GM11168 (cell line): Measurements from ENCODE around the gene SLC25A24.
"Not testable (repeated sequence)": the region's sequence is repeated elsewhere in the genome, so short reads cannot be mapped to it uniquely, and the experiment has no call there.

Source experiments
- in situ Hi-C: fragments of 300-500 bp; cut with MboI; formaldehyde crosslinking; loops from one replicate; pipeline ENCODE4 v1.12.0; 2022; ENCODE audit warnings: low sequenced_read_pairs; ENCODE audit not compliant: unreplicated experiment

SLC25A24 gene

DNA sequence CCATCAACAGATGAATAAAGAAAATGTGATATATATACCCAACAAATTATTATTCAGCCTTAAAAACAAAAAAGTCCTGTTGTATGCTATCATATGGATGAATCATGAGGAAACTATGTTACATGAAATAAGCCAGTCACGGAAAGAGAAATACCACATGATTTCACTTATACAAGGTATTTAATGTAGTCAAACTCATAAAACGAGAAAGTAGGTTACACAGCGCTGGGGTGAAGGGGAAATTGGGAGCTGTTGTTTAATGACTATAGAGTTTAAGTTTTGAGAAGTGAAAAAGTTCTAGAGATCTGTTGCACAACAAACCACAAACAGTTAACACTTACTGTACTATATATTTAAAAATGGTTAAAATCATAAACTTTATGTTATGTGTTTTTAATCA, 58.5 kb downstream of the SLC25A24 start:
- in situ Hi-C loops, result no loop called here

DNA sequence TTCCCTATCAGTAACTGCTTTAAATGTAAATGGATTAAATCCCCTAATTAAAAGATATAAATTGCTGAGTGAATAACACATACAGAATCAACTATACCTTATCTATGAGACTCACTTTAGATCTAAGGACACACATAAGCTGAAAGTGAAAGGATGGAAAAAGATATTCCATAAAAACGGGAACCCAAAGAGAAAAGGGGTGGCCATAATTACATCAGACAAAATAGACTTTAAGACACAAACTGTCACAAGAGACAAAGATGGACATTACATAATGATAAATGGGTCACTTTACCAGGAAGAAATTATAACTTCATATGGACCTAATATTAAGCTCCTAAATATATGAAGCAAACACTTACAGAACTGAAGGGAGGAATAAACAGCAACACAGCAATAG, 59.2 kb downstream of the SLC25A24 start:
- in situ Hi-C loops, result no loop called here

DNA sequence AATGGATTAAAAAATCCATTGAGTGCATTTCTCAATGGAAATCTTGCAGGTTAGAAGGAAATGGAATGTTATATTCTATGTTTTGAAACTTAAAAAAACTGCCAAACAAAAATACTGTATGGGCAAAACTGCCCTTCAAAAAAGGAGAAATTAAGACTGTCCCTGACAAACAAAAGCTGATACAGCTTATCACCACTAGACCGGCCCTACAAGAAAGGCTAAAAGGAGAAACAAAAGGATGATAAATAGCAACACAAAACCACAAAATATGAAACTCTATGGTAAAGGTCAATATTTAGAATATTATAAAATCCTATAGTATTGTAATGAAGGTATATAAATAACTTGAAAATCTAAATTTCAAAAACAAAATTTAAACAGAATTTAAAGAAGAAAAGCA, 60.0 kb downstream of the SLC25A24 start:
- in situ Hi-C loops, result no loop called here

DNA sequence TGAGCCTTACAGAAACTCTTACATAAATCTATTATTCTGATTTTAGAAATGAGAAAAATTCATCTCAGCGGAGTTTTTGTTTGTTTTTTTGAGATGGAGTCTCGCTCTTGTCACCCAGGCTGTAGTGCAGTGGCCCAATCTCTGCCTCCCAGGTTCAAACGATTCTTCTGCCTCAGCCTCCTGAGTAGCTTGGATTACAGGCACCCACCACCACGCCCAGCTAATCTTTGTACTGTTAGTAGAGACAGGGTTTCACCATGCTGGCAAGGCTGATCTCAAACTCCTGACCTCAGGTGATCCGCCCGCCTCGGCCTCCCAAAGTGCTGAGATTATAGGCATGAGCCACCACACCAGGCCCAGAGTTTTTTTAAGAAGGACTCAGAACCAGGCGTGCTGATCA, 60.6 kb downstream of the SLC25A24 start:
- in situ Hi-C loops, result not testable (repeated sequence)

DNA sequence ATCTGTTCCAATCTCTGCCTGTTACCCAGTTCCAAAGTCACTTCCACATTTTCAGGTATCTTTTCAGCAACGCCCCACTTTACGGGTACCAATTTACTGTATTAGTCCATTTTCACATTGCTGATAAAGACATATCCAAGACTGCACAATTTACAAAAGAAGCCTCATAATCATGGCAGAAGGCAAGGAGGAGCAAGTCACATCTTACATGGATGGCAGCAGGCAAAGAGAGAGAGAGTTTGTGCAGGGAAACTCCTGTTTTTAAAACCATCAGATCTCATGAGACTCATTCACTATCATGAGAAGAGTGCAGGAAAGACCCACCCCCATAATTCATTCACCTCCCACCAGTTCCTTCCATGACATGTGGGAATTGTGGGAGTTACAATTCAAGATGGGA, 67.0 kb downstream of the SLC25A24 start:
- in situ Hi-C loops, result not testable (repeated sequence)

DNA sequence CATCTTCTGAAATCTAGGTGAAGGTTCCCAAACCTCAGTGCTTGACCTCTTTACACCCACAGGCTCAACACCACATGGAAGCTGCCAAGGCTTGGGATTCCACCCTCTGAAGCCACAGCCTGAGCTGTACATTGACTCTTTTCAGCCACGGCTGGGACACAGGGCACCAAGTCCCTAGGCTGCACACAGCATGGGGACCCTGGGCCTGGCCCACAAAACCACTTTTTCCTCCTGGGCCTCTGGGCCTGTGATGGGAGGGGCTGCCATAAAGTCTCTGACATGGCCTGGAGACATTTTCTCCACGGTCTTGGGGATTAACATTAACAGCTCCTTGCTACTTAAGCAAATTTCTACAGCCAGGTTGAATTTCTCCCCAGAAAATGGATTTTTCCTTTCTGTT, 67.8 kb downstream of the SLC25A24 start:
- in situ Hi-C loops, result not testable (repeated sequence)

DNA sequence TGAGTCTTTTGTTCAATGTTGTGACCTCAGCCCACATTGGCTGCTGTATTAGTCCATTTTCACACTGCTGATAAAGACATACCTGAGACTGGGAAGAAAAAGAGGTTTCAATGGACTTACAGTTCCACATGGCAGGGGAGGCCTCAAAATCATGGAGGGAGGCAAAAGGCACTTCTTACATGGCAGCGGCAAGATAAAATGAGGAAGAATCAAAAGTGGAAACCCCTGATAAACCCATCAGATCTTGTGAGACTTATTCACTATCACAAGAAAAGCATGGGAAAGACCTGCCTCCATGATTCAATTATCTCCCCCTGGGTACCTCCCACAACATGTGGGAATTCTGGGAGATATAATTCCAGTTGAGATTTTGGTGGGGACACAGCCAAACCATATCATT, 68.9 kb downstream of the SLC25A24 start:
- in situ Hi-C loops, result not testable (repeated sequence)

DNA sequence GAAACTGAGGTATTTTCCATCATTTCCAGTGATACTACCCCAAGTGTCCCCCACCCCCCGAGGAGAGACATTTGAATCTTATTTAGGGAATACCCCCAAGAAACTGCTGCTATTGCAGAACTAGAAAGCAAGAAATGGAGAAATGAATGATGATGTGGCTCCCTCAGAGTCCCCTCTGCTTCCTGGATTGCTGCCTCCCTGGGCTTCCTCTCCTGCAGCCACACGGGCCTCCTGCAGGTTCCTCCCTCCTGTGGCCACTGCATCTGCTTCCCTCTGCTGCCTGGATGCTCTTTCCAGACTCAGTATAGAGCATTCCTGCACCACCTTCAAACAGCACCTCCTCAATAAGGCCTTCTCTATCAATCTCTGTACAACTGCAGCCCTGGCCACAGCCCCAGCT, 69.3 kb downstream of the SLC25A24 start:
- in situ Hi-C loops, result no loop called here

DNA sequence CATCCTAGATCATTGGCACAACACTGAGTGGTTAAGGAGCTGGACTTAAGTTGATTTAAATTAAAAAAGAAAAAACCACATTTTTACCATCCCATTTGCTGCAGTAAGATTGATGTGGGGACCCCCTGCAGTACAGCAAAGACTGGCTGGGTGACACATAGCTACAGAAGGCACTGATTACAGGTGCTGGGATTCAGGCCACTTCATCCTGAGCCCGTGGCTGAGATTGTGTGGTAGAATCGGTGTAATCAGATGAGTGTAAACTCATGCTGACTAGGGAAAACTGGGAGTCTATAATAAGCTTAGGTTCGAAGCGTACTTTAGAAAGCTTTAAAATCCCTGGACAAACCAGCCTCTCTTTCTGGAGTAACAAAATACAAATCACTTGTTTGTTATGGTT, 70.1 kb downstream of the SLC25A24 start:
- in situ Hi-C loops, result no loop called here

DNA sequence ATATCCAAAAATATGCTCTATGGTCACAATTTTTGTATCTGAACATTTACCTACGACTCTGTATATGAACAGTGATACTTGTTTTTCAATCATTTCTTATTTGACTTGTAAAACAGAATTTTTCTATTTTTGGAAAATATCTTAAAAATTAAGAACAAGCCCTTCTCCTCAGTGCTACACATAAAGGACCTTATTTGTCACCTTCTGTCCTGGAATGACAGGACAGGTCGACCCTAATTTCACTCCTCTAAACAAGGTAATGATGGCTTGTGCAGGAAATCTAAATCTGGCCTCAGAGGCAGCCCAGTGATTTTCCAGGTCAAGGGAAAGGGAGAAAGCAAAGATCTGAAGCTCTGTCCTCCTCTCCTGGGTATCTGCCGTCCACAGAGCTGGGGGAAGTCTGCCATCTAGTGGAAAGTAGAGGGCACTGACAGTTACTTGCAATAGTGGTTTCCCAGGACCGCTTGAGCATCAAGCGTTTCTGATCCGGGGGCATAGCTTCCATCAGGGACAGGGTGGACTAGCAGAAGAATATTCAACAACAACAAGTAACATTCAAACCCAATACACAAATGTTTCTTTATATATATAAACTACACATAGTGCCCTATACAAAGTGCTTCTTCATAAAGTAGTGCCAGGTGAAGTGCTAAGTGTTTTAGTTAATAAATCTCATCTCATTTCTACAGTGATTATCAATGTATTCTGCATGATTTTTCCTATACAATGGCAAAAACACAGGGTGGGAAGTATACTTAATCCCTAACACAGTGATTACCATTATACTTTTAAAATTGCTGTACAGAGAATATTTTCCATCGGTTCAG, 74.6 kb downstream of the SLC25A24 start:
- in situ Hi-C loops, result no loop called here

DNA sequence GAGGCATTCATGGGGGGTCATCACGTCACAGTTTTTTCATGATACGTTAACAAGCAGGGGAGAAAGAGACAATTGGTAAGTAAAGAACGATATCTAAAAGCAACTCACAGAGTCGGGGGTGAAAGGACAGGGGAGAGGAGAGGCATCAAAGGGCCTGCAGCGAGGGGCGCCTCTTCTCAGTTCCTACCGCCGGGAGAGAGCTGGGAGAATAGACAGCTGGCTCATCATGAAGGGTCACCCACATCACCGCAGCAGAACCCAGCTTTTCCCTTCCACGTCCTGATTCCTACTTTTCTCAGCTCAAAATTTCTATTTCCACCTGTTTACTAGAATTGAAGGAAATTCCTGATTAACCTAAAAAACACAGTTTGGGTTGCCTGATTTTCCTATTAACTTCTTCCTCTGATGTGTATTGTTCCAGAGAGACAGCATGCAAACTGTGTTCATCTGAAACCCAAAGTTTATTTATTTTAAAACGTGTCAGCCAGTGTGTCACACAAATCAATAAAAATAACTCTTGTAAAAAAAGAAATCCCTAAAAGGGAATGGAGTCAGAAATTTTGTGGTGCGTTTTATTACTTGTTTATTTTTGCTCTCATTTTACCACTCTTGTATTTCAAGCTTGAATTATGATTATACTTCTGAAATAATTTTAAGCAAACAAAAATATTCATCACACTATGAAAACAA, 75.4 kb downstream of the SLC25A24 start:
- in situ Hi-C loops, result no loop called here

DNA sequence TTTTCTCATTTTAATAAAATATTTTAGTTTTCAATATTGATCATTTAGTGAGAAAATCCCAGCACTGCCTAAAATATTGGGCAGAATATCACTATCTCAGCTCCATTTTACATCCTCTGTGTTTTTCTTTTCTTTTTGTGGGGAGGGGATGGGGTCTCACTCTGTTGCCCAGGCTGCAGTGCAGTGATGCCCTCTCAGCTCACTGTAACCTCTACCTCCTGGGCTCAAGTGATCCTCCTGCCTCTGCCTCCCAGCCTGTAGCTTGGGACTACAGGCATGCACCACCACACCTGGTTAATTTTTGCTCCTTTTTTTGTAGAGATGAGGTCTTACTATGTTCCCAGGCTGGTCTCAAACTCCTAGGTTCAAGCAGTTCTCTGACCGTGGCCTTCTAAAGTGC, 76.1 kb downstream of the SLC25A24 start:
- in situ Hi-C loops, result no loop called here

DNA sequence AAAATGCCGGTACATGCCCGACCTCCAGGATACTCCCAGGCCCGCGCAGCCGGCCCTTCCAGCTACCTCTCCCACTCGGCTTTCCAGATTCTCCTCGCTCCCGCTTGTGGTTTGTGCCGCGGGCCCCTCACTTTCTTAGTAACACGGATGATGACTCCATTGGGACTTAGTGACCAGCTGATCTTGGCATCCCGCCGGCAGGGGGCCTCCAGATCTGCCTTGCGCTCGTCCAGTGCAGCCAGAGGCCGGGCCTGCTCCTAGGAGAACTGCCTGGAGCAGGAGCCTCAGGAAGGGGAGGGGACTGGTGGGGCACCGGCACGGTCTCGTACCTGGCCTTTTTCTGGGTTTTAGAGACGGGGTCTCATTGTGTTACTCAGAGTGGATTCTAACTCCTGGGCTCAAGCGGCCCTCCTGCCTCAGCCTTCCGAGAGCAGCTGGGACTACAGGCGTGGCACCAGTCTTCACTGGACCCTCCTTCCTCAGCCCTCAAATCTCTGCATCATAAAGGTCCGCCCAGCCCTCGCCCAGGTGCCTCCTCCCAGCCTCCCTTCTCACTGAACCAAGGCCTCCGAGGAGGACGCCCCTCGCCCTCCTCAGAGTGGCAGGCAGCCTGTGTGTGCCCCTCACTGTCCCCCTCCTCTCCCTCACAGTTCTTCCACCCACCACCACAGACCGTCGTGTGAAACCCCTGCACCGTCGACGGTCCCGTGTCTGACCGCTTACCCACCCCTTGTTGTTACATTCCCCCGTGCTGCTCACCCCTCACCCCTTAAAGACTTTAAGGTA, 78.6 kb downstream of the SLC25A24 start:
- in situ Hi-C loops, result no loop called here

DNA sequence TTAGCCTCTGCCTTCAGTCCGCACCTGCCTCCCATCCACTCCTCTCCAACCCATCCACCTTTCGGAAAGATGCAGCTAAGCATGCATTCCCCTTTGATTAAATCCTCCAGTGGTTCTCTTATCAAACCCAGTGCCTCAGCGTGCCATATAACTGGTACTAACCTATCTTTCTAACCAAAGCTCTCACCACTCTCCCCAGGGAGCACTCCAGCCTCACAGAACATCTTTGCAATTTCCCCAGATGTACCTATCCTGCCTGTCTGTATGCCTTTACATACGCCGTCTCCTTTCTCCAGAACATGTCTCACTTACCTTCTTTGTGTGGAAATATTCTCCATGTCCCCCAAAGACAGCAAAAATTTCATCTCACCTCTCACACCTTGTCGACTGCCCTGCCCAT, 80.0 kb downstream of the SLC25A24 start:
- in situ Hi-C loops, result no loop called here

DNA sequence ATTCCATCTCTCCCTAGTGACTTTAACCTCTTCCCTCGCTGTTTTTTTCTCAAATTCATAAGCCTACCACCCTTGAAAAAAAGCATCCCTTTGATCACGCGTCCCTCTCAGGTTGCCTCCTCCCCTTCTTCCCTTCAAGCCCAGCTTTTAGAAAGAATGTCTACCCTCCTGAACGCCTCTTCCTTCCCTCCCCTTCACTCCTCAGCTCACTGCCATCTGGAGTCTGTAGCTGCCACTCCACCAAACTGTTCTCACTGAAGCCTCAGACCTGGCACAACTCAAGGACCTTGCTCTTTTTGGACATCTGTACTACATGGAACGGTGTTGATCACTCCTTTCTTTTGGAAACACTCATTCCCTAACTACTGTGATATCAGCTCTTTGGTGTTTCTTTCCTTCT, 80.6 kb downstream of the SLC25A24 start:
- in situ Hi-C loops, result loop anchor here (5.0 kb wide), 1 partner anchor 332 kb away; no protein-coding TSS in a partner anchor

DNA sequence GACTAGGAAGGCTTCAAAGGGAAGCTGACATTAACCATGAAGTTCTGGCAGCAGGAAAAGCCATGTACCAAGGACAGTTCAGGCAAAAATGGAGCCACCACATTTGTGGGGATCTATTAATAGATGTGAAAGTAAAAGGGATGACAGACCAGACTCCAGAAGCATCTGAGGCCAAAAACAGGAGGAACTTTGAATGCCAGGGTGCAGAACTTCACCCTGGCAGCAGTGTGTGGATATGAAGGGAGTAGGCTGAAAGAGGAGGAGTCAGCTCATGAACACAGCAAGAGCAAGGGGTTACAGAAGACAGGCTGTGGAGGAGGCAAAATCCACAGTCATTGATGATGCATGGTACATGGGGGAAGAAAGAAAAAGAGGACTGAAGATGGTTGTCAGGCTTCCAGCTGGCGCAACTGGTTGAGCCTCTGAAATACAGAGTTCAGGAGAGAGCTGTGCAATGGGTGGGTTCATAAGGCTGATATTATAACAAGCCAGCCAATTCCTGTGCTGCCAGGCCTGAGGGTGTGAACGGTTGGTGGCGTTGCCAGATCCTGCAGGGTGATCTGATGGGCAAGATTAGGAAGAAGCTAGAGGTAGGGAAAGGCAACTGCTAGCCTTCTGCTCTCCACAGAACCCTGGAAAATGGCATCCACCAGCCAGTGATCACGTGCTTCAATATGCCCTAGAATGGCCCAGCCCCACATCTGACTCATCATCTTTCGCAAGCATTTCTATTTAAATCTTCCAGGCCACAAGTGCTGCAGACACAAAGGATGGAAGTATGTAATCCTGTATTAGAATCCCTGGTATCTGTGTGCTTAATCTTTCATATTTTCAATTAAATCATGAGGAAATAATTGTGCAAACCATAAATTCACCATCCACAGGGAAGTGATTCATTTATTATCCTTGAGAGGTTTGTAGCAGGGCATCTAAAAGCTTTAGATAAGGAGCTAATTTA, 81.9 kb downstream of the SLC25A24 start:
- in situ Hi-C loops, result loop anchor here (5.0 kb wide), 1 partner anchor 331 kb away; no protein-coding TSS in a partner anchor

DNA sequence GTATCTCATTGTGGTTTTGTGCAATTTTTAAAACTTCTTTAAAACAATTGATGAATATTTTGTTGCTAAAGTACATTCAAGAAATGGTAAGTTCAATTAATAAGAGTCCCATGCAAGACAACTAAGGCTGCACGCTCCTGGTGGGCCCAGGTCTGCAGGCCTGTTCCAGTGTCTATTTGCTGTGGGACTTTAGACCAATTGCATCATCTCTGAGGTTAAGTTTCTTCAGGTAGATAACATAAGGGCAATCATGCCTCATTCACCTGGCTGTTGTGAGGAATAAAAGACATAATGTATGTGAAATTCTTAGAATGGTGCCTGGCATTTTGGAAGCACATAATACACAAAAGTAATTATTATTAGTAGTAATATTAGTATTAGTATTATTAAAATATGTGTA, 82.9 kb downstream of the SLC25A24 start:
- in situ Hi-C loops, result loop anchor here (5.0 kb wide), 1 partner anchor 330 kb away; no protein-coding TSS in a partner anchor

DNA sequence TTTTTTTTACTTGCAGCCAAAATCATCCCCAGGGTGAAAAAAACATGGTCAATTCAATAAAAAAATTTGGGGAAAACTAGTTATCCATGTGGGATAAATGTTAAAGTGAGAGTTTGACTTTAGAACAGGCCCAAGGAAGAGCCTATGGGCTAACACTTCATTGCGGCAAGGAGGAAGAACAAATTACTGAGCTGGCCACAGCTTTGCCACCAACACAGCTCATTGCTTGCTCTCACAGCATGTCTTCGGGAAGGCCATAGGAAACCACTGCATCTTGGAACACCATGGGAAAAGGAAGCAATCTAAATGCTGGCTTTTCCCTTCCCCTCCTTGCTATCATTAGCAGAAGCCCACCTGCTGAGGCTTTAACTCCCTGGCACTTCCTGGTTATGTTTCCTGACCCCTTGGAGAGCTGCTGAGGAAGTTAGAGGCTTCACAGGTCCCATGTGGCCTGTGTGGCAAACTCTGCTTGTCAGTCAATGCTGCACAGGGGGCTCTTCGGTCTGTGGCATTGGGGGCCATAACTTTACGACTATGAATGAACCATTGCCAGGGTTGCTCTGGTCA, 86.0 kb downstream of the SLC25A24 start:
- in situ Hi-C loops, result no loop called here

DNA sequence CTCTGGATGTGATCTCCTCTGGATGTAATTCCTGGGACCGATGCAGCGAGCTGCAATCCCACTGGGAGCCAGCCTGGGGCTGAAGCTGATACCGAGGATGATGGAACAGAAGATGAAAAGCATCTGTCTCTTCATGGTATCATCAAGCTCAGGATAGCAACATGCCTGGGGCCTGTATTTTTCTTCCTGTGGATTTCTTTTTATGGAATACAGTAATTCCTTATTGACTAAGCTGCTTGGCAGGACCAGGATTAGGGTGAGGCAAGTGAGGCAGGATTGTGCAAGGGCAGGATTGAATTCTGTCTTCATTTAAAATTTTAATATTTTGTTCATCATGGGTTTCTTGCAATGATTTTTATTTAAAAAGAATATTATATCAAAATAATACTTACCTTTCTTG, 86.6 kb downstream of the SLC25A24 start:
- in situ Hi-C loops, result no loop called here
